ENCODE results near the gene CADM4. TPM values are rescaled to one million over a fixed set of nuclear protein-coding genes. Genes with fewer than 3 reads are reported as not detected.

The CADM4 gene
- total and polyA plus RNA-seq, 9 of the 15 experiments (the other 6 are each of a cell fraction or from before 2014, with no cell fraction given): 0.03 to 4.6 (median 1.3) TPM

DNA sequence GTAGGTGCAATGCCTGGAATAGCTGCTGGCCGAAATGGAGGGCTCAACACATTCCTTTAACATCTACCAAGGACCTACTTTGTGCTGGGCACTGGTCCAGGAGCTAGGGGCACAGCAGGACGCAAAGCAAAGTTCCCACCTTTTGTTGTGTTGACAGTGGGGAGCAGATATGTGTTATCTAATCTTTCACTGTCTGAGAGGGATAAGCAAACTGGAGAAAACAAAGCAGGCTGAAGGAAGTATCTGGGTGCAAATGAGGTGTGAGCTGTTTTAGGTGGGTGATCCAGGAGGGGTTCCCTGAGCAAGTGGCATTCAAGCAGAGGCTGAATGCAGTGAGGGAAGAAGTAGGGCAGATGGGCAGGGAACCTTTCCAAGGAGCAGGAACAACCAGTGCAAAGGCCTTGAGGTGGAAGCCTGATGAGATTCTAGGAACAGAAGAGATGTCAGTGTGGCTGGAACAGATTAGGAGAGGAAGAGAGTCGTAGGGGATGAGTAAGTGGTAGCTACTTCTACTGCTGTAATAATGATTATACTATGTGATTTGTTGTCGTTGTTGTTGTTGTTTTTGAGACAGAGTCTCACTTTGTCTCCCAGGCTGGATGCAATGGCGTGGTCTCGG lies 32.5 kb upstream of the CADM4 start (continued):
- TF ChIP-seq HDAC3 (IDR thresholded peaks at IDR 0.05; ENCODE audit: borderline replicate concordance, partially characterized antibody) (no peak), ZNF239 (CRISPR knock-in tag; IDR thresholded peaks at IDR 0.05) (no peak), LEF1 (IDR thresholded peaks at IDR 0.05) (no peak), PRMT5 (CRISPR knock-in tag; IDR thresholded peaks at IDR 0.05) (no peak), GABPA (tag; conservative IDR thresholded peaks at IDR 0.05; ENCODE audit: low read depth) (no peak), BACH1 (tag; IDR thresholded peaks at IDR 0.05) (no peak), CBX8 (IDR thresholded peaks at IDR 0.05; ENCODE audit: borderline replicate concordance, extremely low read depth, low read depth, low read length, poor library complexity, severe bottlenecking) (no peak), SMARCB1 (IDR thresholded peaks at IDR 0.05; ENCODE audit: insufficient read length, low read depth) (no peak), ZNF174 (CRISPR knock-in tag; IDR thresholded peaks at IDR 0.05) (no peak), FOSL1 (tag; conservative IDR thresholded peaks at IDR 0.05) (peak; percentile 29; the same call in 1 of the 2 replicates)
- TF ChIP-seq, protein P1, sequence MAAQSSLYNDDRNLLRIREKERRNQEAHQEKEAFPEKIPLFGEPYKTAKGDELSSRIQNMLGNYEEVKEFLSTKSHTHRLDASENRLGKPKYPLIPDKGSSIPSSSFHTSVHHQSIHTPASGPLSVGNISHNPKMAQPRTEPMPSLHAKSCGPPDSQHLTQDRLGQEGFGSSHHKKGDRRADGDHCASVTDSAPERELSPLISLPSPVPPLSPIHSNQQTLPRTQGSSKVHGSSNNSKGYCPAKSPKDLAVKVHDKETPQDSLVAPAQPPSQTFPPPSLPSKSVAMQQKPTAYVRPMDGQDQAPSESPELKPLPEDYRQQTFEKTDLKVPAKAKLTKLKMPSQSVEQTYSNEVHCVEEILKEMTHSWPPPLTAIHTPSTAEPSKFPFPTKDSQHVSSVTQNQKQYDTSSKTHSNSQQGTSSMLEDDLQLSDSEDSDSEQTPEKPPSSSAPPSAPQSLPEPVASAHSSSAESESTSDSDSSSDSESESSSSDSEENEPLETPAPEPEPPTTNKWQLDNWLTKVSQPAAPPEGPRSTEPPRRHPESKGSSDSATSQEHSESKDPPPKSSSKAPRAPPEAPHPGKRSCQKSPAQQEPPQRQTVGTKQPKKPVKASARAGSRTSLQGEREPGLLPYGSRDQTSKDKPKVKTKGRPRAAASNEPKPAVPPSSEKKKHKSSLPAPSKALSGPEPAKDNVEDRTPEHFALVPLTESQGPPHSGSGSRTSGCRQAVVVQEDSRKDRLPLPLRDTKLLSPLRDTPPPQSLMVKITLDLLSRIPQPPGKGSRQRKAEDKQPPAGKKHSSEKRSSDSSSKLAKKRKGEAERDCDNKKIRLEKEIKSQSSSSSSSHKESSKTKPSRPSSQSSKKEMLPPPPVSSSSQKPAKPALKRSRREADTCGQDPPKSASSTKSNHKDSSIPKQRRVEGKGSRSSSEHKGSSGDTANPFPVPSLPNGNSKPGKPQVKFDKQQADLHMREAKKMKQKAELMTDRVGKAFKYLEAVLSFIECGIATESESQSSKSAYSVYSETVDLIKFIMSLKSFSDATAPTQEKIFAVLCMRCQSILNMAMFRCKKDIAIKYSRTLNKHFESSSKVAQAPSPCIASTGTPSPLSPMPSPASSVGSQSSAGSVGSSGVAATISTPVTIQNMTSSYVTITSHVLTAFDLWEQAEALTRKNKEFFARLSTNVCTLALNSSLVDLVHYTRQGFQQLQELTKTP (IDR thresholded peaks at IDR 0.05; ENCODE audit: low read depth in 1 of 2, partially characterized antibody in 2 of 2): no peak
- TF ChIP-seq, protein P2, sequence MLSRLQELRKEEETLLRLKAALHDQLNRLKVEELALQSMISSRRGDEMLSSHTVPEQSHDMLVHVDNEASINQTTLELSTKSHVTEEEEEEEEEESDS (CRISPR knock-in tag; IDR thresholded peaks at IDR 0.05): no peak
- TF ChIP-seq, protein P3, sequence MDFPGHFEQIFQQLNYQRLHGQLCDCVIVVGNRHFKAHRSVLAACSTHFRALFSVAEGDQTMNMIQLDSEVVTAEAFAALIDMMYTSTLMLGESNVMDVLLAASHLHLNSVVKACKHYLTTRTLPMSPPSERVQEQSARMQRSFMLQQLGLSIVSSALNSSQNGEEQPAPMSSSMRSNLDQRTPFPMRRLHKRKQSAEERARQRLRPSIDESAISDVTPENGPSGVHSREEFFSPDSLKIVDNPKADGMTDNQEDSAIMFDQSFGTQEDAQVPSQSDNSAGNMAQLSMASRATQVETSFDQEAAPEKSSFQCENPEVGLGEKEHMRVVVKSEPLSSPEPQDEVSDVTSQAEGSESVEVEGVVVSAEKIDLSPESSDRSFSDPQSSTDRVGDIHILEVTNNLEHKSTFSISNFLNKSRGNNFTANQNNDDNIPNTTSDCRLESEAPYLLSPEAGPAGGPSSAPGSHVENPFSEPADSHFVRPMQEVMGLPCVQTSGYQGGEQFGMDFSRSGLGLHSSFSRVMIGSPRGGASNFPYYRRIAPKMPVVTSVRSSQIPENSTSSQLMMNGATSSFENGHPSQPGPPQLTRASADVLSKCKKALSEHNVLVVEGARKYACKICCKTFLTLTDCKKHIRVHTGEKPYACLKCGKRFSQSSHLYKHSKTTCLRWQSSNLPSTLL (IDR thresholded peaks at IDR 0.05): no peak
- TF ChIP-seq, protein P4, sequence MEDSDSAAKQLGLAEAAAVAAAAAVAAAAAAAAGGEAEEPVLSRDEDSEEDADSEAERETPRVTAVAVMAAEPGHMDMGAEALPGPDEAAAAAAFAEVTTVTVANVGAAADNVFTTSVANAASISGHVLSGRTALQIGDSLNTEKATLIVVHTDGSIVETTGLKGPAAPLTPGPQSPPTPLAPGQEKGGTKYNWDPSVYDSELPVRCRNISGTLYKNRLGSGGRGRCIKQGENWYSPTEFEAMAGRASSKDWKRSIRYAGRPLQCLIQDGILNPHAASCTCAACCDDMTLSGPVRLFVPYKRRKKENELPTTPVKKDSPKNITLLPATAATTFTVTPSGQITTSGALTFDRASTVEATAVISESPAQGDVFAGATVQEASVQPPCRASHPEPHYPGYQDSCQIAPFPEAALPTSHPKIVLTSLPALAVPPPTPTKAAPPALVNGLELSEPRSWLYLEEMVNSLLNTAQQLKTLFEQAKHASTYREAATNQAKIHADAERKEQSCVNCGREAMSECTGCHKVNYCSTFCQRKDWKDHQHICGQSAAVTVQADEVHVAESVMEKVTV (CRISPR knock-in tag; IDR thresholded peaks at IDR 0.05): no peak
- TF ChIP-seq, protein P5, sequence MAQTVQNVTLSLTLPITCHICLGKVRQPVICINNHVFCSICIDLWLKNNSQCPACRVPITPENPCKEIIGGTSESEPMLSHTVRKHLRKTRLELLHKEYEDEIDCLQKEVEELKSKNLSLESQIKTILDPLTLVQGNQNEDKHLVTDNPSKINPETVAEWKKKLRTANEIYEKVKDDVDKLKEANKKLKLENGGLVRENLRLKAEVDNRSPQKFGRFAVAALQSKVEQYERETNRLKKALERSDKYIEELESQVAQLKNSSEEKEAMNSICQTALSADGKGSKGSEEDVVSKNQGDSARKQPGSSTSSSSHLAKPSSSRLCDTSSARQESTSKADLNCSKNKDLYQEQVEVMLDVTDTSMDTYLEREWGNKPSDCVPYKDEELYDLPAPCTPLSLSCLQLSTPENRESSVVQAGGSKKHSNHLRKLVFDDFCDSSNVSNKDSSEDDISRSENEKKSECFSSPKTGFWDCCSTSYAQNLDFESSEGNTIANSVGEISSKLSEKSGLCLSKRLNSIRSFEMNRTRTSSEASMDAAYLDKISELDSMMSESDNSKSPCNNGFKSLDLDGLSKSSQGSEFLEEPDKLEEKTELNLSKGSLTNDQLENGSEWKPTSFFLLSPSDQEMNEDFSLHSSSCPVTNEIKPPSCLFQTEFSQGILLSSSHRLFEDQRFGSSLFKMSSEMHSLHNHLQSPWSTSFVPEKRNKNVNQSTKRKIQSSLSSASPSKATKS (CRISPR knock-in tag; IDR thresholded peaks at IDR 0.05): no peak
